GM18511 (cell line): ENCODE data around the gene HOXD12.

ENCODE experiments used
- ATAC-seq: cut with Tn5 transposase; IDR thresholded peaks from one replicate; pipeline ENCODE4 v1.9.1; 2021; ENCODE audit warnings: mild to moderate bottlenecking, moderate library complexity; ENCODE audit not compliant: unreplicated experiment

Gene HOXD12

GRCh38 chr2:176092270-176093144 is 7.1 kb upstream of the HOXD12 start, which contains the start of gene HOXD13:
Gene HOXD13 (plus strand): TSS chr2:176092721. CDS start chr2:176092891, 170 bp downstream.
- ATAC-seq: no peak

GRCh38 chr2:176093145-176093897 is 6.3 kb upstream of the HOXD12 start:
- no peak for ATAC-seq

- no peak for ATAC-seq
These were observed 5.7 kb upstream of the HOXD12 start for GRCh38 chr2:176093898-176094249.

GRCh38 chr2:176094349-176094748 is 5.2 kb upstream of the HOXD12 start:
- no peak for ATAC-seq

GRCh38 chr2:176095421-176095820 is 4.2 kb upstream of the HOXD12 start:
- ATAC-seq: no peak

GRCh38 chr2:176096243-176096985 is 3.2 kb upstream of the HOXD12 start:
- ATAC-seq: no peak

GRCh38 chr2:176096986-176097819 is 2.4 kb upstream of the HOXD12 start:
- peak; percentile 90 for ATAC-seq

GRCh38 chr2:176097820-176098365 is 1.7 kb upstream of the HOXD12 start:
- ATAC-seq: no peak

GRCh38 chr2:176098366-176099158 is 1.0 kb upstream of the HOXD12 start:
- ATAC-seq: no peak

- no peak for ATAC-seq
These were observed 352 bp upstream of the HOXD12 start for GRCh38 chr2:176099159-176099727.

GRCh38 chr2:176100547-176101140 is 1.0 kb downstream of the HOXD12 start:
- no peak for ATAC-seq

- ATAC-seq: no peak
These were observed 1.7 kb downstream of the HOXD12 start for GRCh38 chr2:176101216-176101830.

GRCh38 chr2:176101842-176102241 is 2.2 kb downstream of the HOXD12 start:
- ATAC-seq: no peak

- no peak for ATAC-seq
These were observed 2.8 kb downstream of the HOXD12 start for GRCh38 chr2:176102309-176102866.

GRCh38 chr2:176103194-176103593 is 3.6 kb downstream of the HOXD12 start:
- ATAC-seq: no peak

- no peak for ATAC-seq
These were observed 4.2 kb downstream of the HOXD12 start for GRCh38 chr2:176103742-176104315.

GRCh38 chr2:176104316-176105077 is 4.9 kb downstream of the HOXD12 start:
- ATAC-seq: no peak
